HG03039 (cell line): Measurements from ENCODE around the gene GRIP2.

Experiments
- ATAC-seq: cut with Tn5 transposase; IDR thresholded peaks from one replicate; pipeline ENCODE4 v1.9.1; 2021; ENCODE audit warnings: mild to moderate bottlenecking, moderate library complexity; ENCODE audit not compliant: unreplicated experiment

GRIP2 gene

GRCh38 chr3:14488286-14489041, 51.7 kb downstream of the GRIP2 start:
- ATAC-seq: no peak

GRCh38 chr3:14487821-14488220, 52.3 kb downstream of the GRIP2 start:
- no peak for ATAC-seq

- no peak for ATAC-seq
Measured at GRCh38 chr3:14487086-14487485, 53.1 kb downstream of the GRIP2 start.

- no peak for ATAC-seq
Measured at GRCh38 chr3:14486460-14486859, 53.7 kb downstream of the GRIP2 start.

- no peak for ATAC-seq
Measured at GRCh38 chr3:14485981-14486380, 54.2 kb downstream of the GRIP2 start.

- ATAC-seq: no peak
Measured at GRCh38 chr3:14484741-14485140, 55.4 kb downstream of the GRIP2 start.

- ATAC-seq: no peak
Measured at GRCh38 chr3:14483286-14483685, 56.9 kb downstream of the GRIP2 start.

- no peak for ATAC-seq
Measured at GRCh38 chr3:14482271-14482721, 57.8 kb downstream of the GRIP2 start.

GRCh38 chr3:14481646-14482036, 58.5 kb downstream of the GRIP2 start:
- no peak for ATAC-seq

- ATAC-seq: no peak
Measured at GRCh38 chr3:14481018-14481645, 59.0 kb downstream of the GRIP2 start.

- ATAC-seq: no peak
Measured at GRCh38 chr3:14480207-14481017, 59.7 kb downstream of the GRIP2 start.

GRCh38 chr3:14479591-14479990, 60.6 kb downstream of the GRIP2 start:
- no peak for ATAC-seq

- ATAC-seq: no peak
Measured at GRCh38 chr3:14478956-14479550, 61.1 kb downstream of the GRIP2 start.

GRCh38 chr3:14477311-14477935, 62.7 kb downstream of the GRIP2 start:
- ATAC-seq: no peak

- ATAC-seq: no peak
Measured at GRCh38 chr3:14476583-14477265, 63.4 kb downstream of the GRIP2 start.

- ATAC-seq: no peak
Measured at GRCh38 chr3:14475621-14476020, 64.5 kb downstream of the GRIP2 start.

- no peak for ATAC-seq
Measured at GRCh38 chr3:14474363-14475081, 65.6 kb downstream of the GRIP2 start.

- ATAC-seq: no peak
Measured at GRCh38 chr3:14473411-14473891, 66.7 kb downstream of the GRIP2 start.
